GM18868 (cell line): ENCODE measurements around the gene LHFPL3.
A peak's percentile ranks its signal among the peaks of the same experiment; 100 is the strongest.
"Not testable (repeated sequence)": the region's sequence is repeated elsewhere in the genome, so short reads cannot be mapped to it uniquely, and the experiment has no call there.

ENCODE experiments used
- ATAC-seq: cut with Tn5 transposase; IDR thresholded peaks from one replicate; pipeline ENCODE4 v1.9.1; 2021; ENCODE audit warnings: mild to moderate bottlenecking, moderate library complexity; ENCODE audit not compliant: unreplicated experiment

Gene LHFPL3

GRCh38 chr7:104328296-104328969, at the start of gene LHFPL3:
Gene LHFPL3 (plus strand): TSS chr7:104328603.
- no peak for ATAC-seq

GRCh38 chr7:104281685-104282084, 46.7 kb upstream of the LHFPL3 start:
- ATAC-seq: not testable (repeated sequence)

GRCh38 chr7:104286839-104287238, 41.6 kb upstream of the LHFPL3 start:
- no peak for ATAC-seq

GRCh38 chr7:104288137-104288536, 40.3 kb upstream of the LHFPL3 start:
- ATAC-seq: no peak

- ATAC-seq: no peak
Observed at GRCh38 chr7:104294291-104294690, 34.1 kb upstream of the LHFPL3 start.

- no peak for ATAC-seq
Observed at GRCh38 chr7:104296266-104296665, 32.1 kb upstream of the LHFPL3 start.

- no peak for ATAC-seq
Observed at GRCh38 chr7:104296900-104297299, 31.5 kb upstream of the LHFPL3 start.

- ATAC-seq: no peak
Observed at GRCh38 chr7:104299323-104299722, 29.1 kb upstream of the LHFPL3 start.

GRCh38 chr7:104299777-104300176, 28.6 kb upstream of the LHFPL3 start:
- no peak for ATAC-seq

GRCh38 chr7:104306793-104307192, 21.6 kb upstream of the LHFPL3 start:
- no peak for ATAC-seq

GRCh38 chr7:104317948-104318629, 10.3 kb upstream of the LHFPL3 start:
- ATAC-seq: no peak

- no peak for ATAC-seq
Observed at GRCh38 chr7:104327534-104327933, 869 bp upstream of the LHFPL3 start.

GRCh38 chr7:104327938-104328295, 486 bp upstream of the LHFPL3 start:
- no peak for ATAC-seq

GRCh38 chr7:104328970-104329825, 795 bp downstream of the LHFPL3 start:
- no peak for ATAC-seq

- ATAC-seq: no peak
Observed at GRCh38 chr7:104341546-104341945, 13.1 kb downstream of the LHFPL3 start.

GRCh38 chr7:104352736-104353135, 24.3 kb downstream of the LHFPL3 start:
- ATAC-seq: no peak

GRCh38 chr7:104357166-104357565, 28.8 kb downstream of the LHFPL3 start:
- no peak for ATAC-seq

- no peak for ATAC-seq
Observed at GRCh38 chr7:104358446-104359132, 30.2 kb downstream of the LHFPL3 start.

GRCh38 chr7:104362756-104363155, 34.4 kb downstream of the LHFPL3 start:
- no peak for ATAC-seq

GRCh38 chr7:104363355-104363754, 35.0 kb downstream of the LHFPL3 start:
- no peak for ATAC-seq

- peak; percentile 61 for ATAC-seq
Observed at GRCh38 chr7:104366390-104366789, 38.0 kb downstream of the LHFPL3 start.
